Measurements from ENCODE around the gene PSD. TPM values are rescaled to one million over a fixed set of nuclear protein-coding genes. Genes with fewer than 3 reads are reported as not detected.

PSD gene
- total RNA-seq, 2 experiments from 2014 or later, result 9.3 to 10.4 TPM

DNA sequence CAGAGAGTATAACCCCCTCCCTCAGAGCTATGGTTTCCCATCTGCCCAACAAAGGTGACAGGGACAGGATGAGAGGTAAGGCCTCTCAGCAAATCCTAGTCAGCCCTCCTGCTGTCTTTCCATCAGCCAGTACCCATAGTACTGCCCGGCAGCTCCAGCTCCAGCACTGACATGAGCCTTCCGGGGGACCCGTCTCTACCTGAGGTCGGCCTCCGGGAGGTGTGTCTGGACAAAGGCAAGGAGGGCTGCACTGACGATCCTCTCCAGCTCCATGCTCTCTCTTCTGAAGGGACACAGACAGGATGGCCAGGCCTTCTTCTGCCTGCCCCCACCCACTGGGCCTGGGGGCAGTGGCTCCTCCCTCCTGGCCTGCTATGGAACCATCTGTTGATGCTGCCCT is 6.3 kb upstream of the PSD start:
- DNase-seq (no peak), ATAC-seq (no peak)
- Mint-ChIP-seq H3K36me3 (ENCODE audit: low read depth) (peaks cover 8% of the 10 kb centered on the region), H3K27ac (no peak overlapping the region), H3K9me3 (no peaks in the 10 kb centered on the region), H3K4me1 (ENCODE audit: low read depth) (peaks cover 34% of the 10 kb centered on the region), H3K27me3 (no peaks in the 10 kb centered on the region), H3K4me3 (no peak overlapping the region)
- POLR2A ChIA-PET, result interaction anchor here (1.1 to 7.3 kb wide), 7 partner anchors 7 to 179 kb away, joined by 3 to 73 read pairs (median 41); partner anchors contain the start of genes C10orf95, CUEDC2 and GBF1
- intact Hi-C loops (cut with micrococcal nuclease), result no loop called here
- TF ChIP-seq, protein P1, sequence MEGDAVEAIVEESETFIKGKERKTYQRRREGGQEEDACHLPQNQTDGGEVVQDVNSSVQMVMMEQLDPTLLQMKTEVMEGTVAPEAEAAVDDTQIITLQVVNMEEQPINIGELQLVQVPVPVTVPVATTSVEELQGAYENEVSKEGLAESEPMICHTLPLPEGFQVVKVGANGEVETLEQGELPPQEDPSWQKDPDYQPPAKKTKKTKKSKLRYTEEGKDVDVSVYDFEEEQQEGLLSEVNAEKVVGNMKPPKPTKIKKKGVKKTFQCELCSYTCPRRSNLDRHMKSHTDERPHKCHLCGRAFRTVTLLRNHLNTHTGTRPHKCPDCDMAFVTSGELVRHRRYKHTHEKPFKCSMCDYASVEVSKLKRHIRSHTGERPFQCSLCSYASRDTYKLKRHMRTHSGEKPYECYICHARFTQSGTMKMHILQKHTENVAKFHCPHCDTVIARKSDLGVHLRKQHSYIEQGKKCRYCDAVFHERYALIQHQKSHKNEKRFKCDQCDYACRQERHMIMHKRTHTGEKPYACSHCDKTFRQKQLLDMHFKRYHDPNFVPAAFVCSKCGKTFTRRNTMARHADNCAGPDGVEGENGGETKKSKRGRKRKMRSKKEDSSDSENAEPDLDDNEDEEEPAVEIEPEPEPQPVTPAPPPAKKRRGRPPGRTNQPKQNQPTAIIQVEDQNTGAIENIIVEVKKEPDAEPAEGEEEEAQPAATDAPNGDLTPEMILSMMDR (IDR thresholded peaks at IDR 0.05), result no peak
- CTCF ChIA-PET, result interaction anchor here (1.8 to 6.2 kb wide), 3 partner anchors 25 to 73 kb away, joined by 6 to 143 read pairs (median 34); partner anchors contain the start of genes C10orf95 and NFKB2

DNA sequence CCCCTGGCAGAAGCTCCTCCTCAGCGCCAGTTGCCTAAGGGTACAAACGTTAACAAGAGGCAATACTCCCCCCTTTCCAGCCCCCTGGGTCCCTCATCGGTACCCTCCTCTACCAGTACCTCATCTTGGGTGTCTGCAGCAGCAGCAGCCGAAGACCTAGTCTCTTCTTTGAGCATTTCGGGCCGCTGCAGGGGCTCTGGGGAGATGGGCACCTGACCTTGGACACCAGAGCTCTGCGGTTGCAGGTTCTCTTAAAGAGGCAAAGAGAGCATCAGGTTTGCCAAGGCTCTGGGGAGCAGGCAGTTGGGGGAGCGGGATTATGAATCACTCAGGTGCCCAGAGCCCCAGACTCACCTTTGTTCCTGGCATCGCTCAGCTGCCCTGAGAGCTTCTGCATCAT is 5.6 kb upstream of the PSD start:
- H3K36me3 Mint-ChIP-seq (ENCODE audit: low read depth), result peaks cover 8% of the 10 kb centered on the region
- no peak overlapping the region for H3K4me3 Mint-ChIP-seq
- no peak for ATAC-seq
- no peak for DNase-seq
- H3K27me3 Mint-ChIP-seq, result no peaks in the 10 kb centered on the region
- CTCF ChIA-PET, result interaction anchor here (1.2 to 6.2 kb wide), 7 partner anchors 14 to 193 kb away, joined by 5 to 143 read pairs (median 16); partner anchors contain the start of genes C10orf95 and NFKB2
- POLR2A ChIA-PET, result interaction anchor here (1.1 to 7.3 kb wide), 6 partner anchors 7 to 179 kb away, joined by 3 to 73 read pairs (median 46); partner anchors contain the start of genes C10orf95, CUEDC2 and GBF1
- no peak overlapping the region for H3K27ac Mint-ChIP-seq
- H3K9me3 Mint-ChIP-seq, result no peaks in the 10 kb centered on the region
- intact Hi-C loops (cut with micrococcal nuclease), result no loop called here
- TF ChIP-seq, protein P1 (IDR thresholded peaks at IDR 0.05), result no peak
- H3K4me1 Mint-ChIP-seq (ENCODE audit: low read depth), result peaks cover 41% of the 10 kb centered on the region

GRCh38 chr10:102423372-102423968 is 4.9 kb upstream of the PSD start:
- intact Hi-C loops (cut with micrococcal nuclease), result no loop called here
- peak overlapping the region; percentile 31 for H3K4me3 Mint-ChIP-seq
- ATAC-seq (no peak), DNase-seq (no peak)
- H3K9me3 Mint-ChIP-seq, result no peaks in the 10 kb centered on the region
- no peaks in the 10 kb centered on the region for H3K27me3 Mint-ChIP-seq
- no peak overlapping the region for H3K27ac Mint-ChIP-seq
- H3K4me1 Mint-ChIP-seq (ENCODE audit: low read depth), result peaks cover 45% of the 10 kb centered on the region
- POLR2A ChIA-PET, result interaction anchor here (0.6 to 7.3 kb wide), 9 partner anchors 8 to 178 kb away, joined by 3 to 73 read pairs (median 41); partner anchors contain the start of genes C10orf95, CUEDC2, GBF1 and NFKB2
- TF ChIP-seq, protein P1 (IDR thresholded peaks at IDR 0.05), result no peak
- H3K36me3 Mint-ChIP-seq (ENCODE audit: low read depth), result peaks cover 8% of the 10 kb centered on the region
- CTCF ChIA-PET, result interaction anchor here (1.0 to 6.2 kb wide), 16 partner anchors 10 to 291 kb away, joined by 4 to 143 read pairs (median 6); partner anchors contain the start of genes C10orf95, NFKB2 and PITX3

- Mint-ChIP-seq H3K27ac (peak overlapping the region; percentile 50), H3K27me3 (peaks cover 6% of the 10 kb centered on the region), H3K36me3 (ENCODE audit: low read depth) (peaks cover 8% of the 10 kb centered on the region), H3K9me3 (no peaks in the 10 kb centered on the region), H3K4me1 (ENCODE audit: low read depth) (peaks cover 43% of the 10 kb centered on the region), H3K4me3 (peak overlapping the region; percentile 87)
- POLR2A ChIA-PET, result interaction anchor here (0.7 to 7.3 kb wide), 10 partner anchors 9 to 53 kb away, joined by 3 to 73 read pairs (median 39); partner anchors contain the start of genes C10orf95, CUEDC2 and NFKB2
- TF ChIP-seq, protein P1 (IDR thresholded peaks at IDR 0.05), result peak; percentile 75
- DNase-seq (peak; percentile 68), ATAC-seq (peak; percentile 14)
- intact Hi-C loops (cut with micrococcal nuclease), result no loop called here
- CTCF ChIA-PET, result interaction anchor here (0.9 to 6.2 kb wide), 21 partner anchors 9 to 291 kb away, joined by 3 to 143 read pairs (median 5); partner anchors contain the start of genes C10orf95, CUEDC2, NFKB2 and PITX3
These were observed 4.1 kb upstream of the PSD start for GRCh38 chr10:102422545-102423129.
